ENCODE results near the gene HIPK2. TPM values are rescaled to one million over a fixed set of nuclear protein-coding genes. Genes with fewer than 3 reads are reported as not detected.

The HIPK2 gene
- total RNA-seq, 1 donor from 2014 or later: 27.6 TPM

DNA sequence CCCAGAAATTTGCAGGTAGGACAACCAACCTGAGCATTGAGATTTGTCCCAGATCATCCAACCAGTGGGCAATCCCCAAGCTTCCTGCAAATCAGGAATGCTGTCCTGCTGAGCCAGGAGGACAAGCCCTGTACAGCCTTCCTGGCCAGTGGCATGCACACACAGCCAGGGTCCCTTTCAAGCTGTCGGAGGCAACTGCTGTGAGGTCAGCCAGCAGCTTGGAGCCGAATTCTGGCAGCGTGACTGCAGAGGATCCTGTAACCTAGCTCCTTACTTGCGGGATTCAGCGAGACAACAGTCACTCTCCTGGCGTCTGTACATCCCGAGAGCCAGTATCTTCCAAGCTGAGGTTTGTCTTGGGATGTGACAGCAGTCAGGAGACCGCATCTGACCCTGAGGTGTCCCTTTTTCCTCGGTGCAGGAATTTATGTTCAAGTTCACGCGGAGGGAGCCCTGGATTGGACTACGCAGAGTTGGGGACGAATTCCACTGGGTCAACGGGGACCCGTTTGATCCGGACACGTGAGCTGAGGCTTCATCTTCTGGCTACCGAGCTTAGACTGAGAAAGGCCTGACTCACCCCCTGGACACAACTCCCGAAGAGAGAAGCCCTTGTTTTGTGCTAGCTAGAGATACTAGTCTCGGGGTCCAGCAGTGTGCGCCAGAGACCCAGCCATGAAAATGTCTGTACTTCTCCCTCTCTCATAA is 236.0 kb downstream of the HIPK2 start:
- Mint-ChIP-seq H3K27me3 (ENCODE audit: low read depth) (peaks cover 7% of the 10 kb centered on the region), H3K9me3 (no peaks in the 10 kb centered on the region)
- intact Hi-C loops (cut with micrococcal nuclease): no loop called here

DNA sequence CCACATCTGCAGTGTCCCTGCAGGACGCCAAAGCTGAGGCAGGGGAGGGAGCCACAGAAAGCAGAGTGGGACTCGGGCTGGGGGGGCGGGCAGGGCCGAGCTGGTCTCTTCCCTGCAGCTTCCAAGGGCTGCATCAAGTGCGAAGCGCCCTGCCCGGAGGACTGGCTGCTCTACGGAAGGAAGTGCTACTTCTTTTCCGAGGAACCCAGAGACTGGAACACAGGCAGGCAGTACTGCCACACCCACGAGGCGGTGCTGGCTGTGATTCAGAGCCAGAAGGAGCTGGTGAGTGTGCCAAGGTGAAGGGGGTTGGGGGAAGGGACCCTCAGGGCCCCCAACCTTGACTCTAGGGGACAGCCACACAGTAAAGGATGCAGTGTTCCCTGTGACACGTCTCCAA is 237.6 kb downstream of the HIPK2 start:
- H3K4me1 Mint-ChIP-seq (ENCODE audit: low read depth): no peaks in the 10 kb centered on the region
- H3K27ac Mint-ChIP-seq: no peak overlapping the region
- no peak for DNase-seq (ENCODE audit: low spot score)
- H3K36me3 Mint-ChIP-seq (ENCODE audit: low read depth): no peaks in the 10 kb centered on the region
- peaks cover 13% of the 10 kb centered on the region for H3K27me3 Mint-ChIP-seq (ENCODE audit: low read depth)
- intact Hi-C loops (cut with micrococcal nuclease): no loop called here
- H3K9me3 Mint-ChIP-seq: no peaks in the 10 kb centered on the region
- H3K4me3 Mint-ChIP-seq (ENCODE audit: low read depth): no peak overlapping the region

More for the DNA sequence above, 236.0 kb downstream of the HIPK2 start:
- no peak overlapping the region for H3K27ac Mint-ChIP-seq
- no peak for DNase-seq (ENCODE audit: low spot score)
- H3K36me3 Mint-ChIP-seq (ENCODE audit: low read depth): no peaks in the 10 kb centered on the region
- H3K4me3 Mint-ChIP-seq (ENCODE audit: low read depth): no peak overlapping the region
- no peaks in the 10 kb centered on the region for H3K4me1 Mint-ChIP-seq (ENCODE audit: low read depth)

DNA sequence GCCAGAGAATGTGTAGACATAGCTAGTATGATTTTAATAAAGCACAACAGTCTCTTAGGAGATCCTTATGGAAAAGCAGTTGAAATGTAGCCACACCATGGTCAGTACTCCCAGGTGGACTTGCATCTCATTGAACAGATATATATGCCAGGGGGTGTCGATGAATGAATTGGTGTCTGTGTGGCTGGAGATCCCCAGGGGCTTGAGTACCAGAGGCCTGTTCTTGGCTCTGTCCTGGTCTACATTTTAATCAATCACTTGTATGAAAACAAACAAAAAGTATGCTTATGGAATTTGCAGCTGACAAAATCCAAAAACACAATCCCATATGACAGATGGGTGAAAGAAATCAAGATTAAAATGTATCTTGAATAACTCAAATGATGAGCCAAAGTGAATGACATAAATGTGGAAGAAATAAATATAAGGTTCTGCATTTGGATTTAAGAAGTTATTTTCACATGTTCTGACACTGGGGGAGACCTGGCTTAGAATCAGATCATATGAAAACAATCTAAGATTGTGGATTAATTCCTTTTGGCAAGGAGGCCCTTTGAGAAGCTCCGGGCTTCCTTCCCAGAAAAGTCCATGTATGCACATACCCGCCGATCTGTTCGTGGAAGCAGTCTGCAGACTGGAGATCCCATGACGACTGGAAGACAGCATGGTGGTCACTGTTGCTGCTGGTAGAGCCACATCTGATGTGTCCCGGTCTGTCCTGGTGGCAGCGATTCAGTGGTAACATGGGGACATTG is 238.7 kb downstream of the HIPK2 start:
- intact Hi-C loops (cut with micrococcal nuclease): no loop called here
- Mint-ChIP-seq H3K36me3 (ENCODE audit: low read depth) (no peaks in the 10 kb centered on the region), H3K4me1 (ENCODE audit: low read depth) (no peaks in the 10 kb centered on the region), H3K9me3 (no peaks in the 10 kb centered on the region), H3K27me3 (ENCODE audit: low read depth) (peaks cover 18% of the 10 kb centered on the region), H3K4me3 (ENCODE audit: low read depth) (no peak overlapping the region), H3K27ac (no peak overlapping the region)
- no peak for DNase-seq (ENCODE audit: low spot score)

DNA sequence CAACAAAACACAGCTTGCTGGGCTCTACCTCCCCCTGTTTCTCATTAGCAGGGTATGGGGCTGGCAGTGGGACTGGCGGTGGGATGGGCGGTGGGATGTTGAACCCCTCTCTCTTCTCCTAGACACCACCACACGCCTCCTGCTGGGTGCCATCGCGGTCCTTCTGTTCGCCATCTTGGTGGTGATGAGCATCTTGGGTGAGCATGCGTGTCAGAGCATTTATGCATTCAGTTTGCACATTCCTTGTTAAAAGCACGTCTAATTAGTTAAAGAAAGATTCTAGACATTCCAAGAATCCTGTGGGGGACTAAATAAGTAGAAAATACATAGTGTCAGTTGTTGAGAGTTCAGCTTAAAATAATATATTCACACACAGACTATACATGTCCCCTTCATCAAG is 241.6 kb downstream of the HIPK2 start:
- peaks cover 32% of the 10 kb centered on the region for H3K27me3 Mint-ChIP-seq (ENCODE audit: low read depth)
- no peaks in the 10 kb centered on the region for H3K9me3 Mint-ChIP-seq
- no peak for DNase-seq (ENCODE audit: low spot score)
- no peaks in the 10 kb centered on the region for H3K36me3 Mint-ChIP-seq (ENCODE audit: low read depth)
- H3K27ac Mint-ChIP-seq: no peak overlapping the region
- H3K4me3 Mint-ChIP-seq (ENCODE audit: low read depth): no peak overlapping the region
- H3K4me1 Mint-ChIP-seq (ENCODE audit: low read depth): no peaks in the 10 kb centered on the region
- intact Hi-C loops (cut with micrococcal nuclease): no loop called here

DNA sequence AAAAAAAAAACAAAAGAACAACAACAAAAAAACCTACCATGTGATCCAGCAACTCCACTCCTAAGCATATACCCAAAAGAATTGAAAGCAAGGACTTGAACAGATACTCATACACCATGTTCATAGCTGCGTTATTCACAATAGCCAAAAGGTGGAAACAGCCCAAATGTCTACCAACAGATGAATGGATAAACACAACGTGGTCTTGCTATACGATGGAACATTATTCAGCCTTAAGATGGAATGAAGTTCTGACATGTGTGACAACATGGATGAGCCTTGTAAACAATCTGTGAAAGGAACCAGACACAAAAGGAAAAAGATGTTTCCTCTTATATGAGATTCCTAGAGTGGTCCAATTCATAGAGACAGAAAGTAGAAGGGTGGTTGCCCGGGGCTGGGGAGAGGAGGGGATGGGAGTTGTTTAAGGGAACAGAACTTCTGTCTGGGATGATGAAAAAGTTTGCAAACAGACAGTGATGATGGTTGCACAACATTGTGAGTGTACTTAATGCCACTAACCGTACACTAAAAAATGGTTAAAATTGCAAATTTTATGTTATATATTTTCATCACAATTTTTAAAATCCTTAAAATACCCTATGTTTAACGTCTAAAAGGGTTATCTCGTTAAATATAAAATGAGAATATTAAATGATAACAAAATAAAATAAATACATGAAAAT is 242.7 kb downstream of the HIPK2 start:
- Mint-ChIP-seq H3K27ac (no peak overlapping the region), H3K27me3 (ENCODE audit: low read depth) (peaks cover 35% of the 10 kb centered on the region), H3K4me1 (ENCODE audit: low read depth) (no peaks in the 10 kb centered on the region), H3K9me3 (no peaks in the 10 kb centered on the region), H3K36me3 (ENCODE audit: low read depth) (no peaks in the 10 kb centered on the region), H3K4me3 (ENCODE audit: low read depth) (no peak overlapping the region)
- no peak for DNase-seq (ENCODE audit: low spot score)
- intact Hi-C loops (cut with micrococcal nuclease): no loop called here

DNA sequence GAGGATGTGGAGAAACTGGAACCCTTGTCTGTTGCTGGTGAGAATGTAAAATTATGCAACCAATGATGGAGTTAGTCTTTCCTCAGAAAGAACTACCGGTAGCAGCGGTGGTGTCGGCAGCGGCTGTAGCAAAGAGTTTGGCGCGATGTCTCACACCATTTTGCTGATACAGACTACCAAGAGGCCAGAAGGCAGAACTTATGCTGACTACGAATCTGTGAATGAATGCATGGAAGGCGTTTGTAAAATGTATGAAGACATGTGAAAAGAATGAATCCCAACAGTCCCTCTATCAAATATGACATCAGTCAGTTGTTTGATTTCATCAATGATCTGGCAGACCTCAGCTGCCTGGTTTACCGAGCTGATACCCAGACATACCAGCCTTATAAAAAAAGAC is 243.7 kb downstream of the HIPK2 start:
- no peaks in the 10 kb centered on the region for H3K4me1 Mint-ChIP-seq (ENCODE audit: low read depth)
- no peak for DNase-seq (ENCODE audit: low spot score)
- H3K36me3 Mint-ChIP-seq (ENCODE audit: low read depth): no peaks in the 10 kb centered on the region
- no peak overlapping the region for H3K4me3 Mint-ChIP-seq (ENCODE audit: low read depth)
- H3K9me3 Mint-ChIP-seq: no peaks in the 10 kb centered on the region
- H3K27me3 Mint-ChIP-seq (ENCODE audit: low read depth): peaks cover 36% of the 10 kb centered on the region
- intact Hi-C loops (cut with micrococcal nuclease): no loop called here
- H3K27ac Mint-ChIP-seq: no peak overlapping the region

DNA sequence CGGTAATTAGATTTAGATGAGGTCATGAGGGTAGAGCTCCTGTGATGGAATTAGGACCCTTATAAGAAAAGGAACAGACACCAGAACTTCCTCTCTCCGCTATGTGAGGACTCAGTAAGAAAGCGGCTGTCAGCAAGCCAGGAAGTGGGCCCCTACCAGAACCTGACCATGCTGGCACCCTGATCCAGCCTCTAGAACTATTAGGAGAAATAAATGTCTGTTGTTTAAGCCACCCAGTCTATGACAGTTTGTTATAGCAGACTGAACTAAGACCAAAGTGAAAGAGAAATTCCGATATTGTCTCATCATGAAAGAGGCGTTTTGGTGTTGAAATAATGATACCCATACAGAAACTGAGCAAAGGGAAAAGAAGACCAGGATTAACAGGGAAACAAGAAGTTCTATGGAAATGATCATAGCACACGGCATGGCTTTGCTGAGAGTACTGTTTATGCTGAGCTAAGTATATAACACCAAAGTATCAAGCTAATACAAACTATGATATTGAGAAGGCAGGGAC is 245.1 kb downstream of the HIPK2 start:
- H3K4me1 Mint-ChIP-seq (ENCODE audit: low read depth): no peaks in the 10 kb centered on the region
- H3K27me3 Mint-ChIP-seq (ENCODE audit: low read depth): peaks cover 44% of the 10 kb centered on the region
- no peak overlapping the region for H3K27ac Mint-ChIP-seq
- H3K9me3 Mint-ChIP-seq: no peaks in the 10 kb centered on the region
- intact Hi-C loops (cut with micrococcal nuclease): no loop called here
- no peak overlapping the region for H3K4me3 Mint-ChIP-seq (ENCODE audit: low read depth)
- H3K36me3 Mint-ChIP-seq (ENCODE audit: low read depth): no peaks in the 10 kb centered on the region
- DNase-seq (ENCODE audit: low spot score): no peak

DNA sequence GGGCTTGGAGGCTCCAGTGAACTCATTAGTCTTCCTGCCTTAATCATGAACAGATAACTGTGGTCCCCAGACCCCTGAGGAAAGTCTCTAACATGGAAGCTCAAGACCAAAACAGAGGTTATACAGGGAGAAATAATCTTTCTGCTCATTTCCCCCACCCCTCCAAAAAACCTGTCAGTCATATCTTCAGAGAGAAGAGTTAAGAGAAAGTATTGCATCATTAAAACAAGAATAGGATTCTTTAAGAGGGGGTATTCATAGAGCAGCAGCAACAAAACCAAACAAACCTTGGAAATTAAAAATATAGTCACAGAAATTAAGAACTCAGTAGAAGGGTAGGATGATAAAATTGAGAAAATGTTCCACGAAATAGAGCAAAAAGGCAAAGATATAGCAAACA is 246.7 kb downstream of the HIPK2 start:
- Mint-ChIP-seq H3K4me1 (ENCODE audit: low read depth) (peaks cover 4% of the 10 kb centered on the region), H3K4me3 (ENCODE audit: low read depth) (no peak overlapping the region), H3K27ac (no peak overlapping the region), H3K27me3 (ENCODE audit: low read depth) (peaks cover 37% of the 10 kb centered on the region), H3K9me3 (no peaks in the 10 kb centered on the region), H3K36me3 (ENCODE audit: low read depth) (no peaks in the 10 kb centered on the region)
- intact Hi-C loops (cut with micrococcal nuclease): no loop called here
- DNase-seq (ENCODE audit: low spot score): no peak

DNA sequence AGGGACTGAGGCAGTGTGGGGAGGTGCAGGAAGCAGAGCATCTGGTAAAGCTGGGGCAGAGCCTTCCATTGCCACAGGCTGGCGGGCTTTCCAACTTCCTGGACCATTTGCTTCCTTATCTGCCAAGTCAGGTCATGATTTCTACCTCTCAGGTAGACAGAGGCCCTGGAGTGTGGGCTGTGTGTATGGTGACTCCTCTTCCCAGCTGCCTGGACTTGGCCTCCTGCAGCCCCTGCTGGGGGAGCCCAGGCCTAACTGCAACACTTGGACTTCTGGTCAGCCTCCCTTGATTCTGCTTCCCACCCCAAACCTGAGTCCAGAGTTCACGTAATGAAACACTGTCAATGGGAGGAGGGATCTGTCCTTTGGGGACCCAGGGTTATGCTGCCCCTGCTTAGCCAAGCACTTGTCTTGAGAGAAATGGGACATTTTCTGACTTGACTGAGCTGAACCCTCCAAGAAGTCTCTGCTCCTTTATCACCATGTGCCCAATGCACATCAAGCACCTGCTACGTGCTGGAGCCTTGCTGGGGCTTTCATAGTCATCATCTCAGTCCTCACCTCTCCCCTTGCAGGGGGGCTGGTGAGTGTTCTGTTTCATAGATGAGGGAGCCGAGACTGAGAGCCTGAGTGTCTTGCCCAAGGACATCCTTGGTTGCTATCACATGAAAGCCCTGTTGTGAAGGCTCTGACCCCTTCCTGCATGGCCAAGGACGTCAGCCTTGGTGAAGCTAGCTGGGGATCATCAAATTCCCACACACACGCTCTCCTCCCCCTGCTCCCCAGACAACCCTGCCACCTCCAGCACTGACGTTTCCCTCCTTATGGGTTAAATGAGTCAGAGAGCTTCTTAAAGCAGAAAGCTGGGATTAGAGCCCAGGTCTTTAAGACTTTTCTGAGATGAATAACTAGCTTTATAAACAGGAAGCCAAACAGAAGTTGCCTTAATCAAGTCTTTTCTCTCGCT is 250.9 kb downstream of the HIPK2 start:
- intact Hi-C loops (cut with micrococcal nuclease): no loop called here
- Mint-ChIP-seq H3K9me3 (no peaks in the 10 kb centered on the region), H3K4me3 (ENCODE audit: low read depth) (no peak overlapping the region), H3K36me3 (ENCODE audit: low read depth) (no peaks in the 10 kb centered on the region), H3K27ac (no peak overlapping the region), H3K4me1 (ENCODE audit: low read depth) (peaks cover 5% of the 10 kb centered on the region), H3K27me3 (ENCODE audit: low read depth) (peaks cover 46% of the 10 kb centered on the region)
- no peak for DNase-seq (ENCODE audit: low spot score)

DNA sequence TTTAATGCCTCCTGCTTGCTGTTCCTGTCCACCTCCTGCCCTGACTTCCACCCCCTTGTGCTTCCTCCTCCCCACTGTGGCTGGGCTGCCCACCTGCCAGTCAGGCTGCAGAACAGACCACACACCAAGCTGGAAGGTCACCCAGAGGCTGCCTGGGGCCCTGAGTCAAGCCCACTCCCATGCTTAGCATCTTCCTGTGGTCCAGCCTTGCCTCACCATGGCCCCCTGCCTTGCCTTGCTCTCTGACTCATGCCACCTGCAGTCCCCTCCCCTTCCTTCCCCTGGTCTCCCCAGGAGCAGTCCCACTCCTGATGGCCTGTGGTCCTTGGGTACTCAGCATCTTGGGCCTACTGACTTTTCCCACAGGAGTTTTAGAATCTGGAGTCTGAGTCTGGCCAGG is 252.0 kb downstream of the HIPK2 start:
- intact Hi-C loops (cut with micrococcal nuclease): no loop called here
- Mint-ChIP-seq H3K9me3 (no peaks in the 10 kb centered on the region), H3K4me3 (ENCODE audit: low read depth) (no peak overlapping the region), H3K27ac (no peak overlapping the region), H3K27me3 (ENCODE audit: low read depth) (peaks cover 51% of the 10 kb centered on the region), H3K4me1 (ENCODE audit: low read depth) (peaks cover 5% of the 10 kb centered on the region), H3K36me3 (ENCODE audit: low read depth) (no peaks in the 10 kb centered on the region)
- DNase-seq (ENCODE audit: low spot score): no peak

DNA sequence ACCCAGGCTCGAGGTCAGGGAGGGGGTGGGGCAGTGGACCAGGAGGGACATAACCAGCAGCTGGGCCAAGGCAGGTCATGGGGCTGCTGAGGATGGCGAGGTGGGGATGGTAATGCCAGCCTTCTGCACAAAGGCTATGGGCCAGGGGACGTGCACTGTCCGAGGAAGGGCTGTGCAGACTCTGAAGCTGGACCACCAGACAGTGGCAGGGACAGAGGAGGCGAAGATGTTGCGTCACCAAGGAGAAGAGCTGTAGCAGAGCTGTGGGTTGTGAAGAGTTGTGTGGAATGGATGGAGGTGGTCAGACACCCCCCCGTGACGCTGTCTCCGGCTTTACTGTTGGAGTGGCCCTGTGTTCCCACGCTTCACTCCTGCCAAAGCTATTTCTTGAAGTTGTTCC is 252.6 kb downstream of the HIPK2 start:
- peaks cover 51% of the 10 kb centered on the region for H3K27me3 Mint-ChIP-seq (ENCODE audit: low read depth)

More for the DNA sequence above, 252.6 kb downstream of the HIPK2 start:
- H3K36me3 Mint-ChIP-seq (ENCODE audit: low read depth): no peaks in the 10 kb centered on the region
- H3K4me3 Mint-ChIP-seq (ENCODE audit: low read depth): no peak overlapping the region
- DNase-seq (ENCODE audit: low spot score): no peak
- peaks cover 5% of the 10 kb centered on the region for H3K4me1 Mint-ChIP-seq (ENCODE audit: low read depth)
- H3K9me3 Mint-ChIP-seq: no peaks in the 10 kb centered on the region
- H3K27ac Mint-ChIP-seq: no peak overlapping the region
- intact Hi-C loops (cut with micrococcal nuclease): no loop called here

All from activated T-helper 2 cell treated with anti-CD3 and anti-CD28 coated beads, Interferon-gamma antibody, Interleukin-2, Interleukin-4, amounts not matched to agents 10 μg/mL and 5 μg/mL and 100 μg/mL, durations not matched to agents 14 hours and 24 hours and 36 hours (primary cell).